ENCODE results near the gene CD300LB. TPM values are rescaled to one million over a fixed set of nuclear protein-coding genes. Genes with fewer than 3 reads are reported as not detected.

Gene CD300LB
- total RNA-seq, 1 experiment from 2014 or later, result not detected

- DNase-seq (ENCODE audit: low read depth), result no peak
- in situ Hi-C loops (cut with HindIII; ENCODE audit: low pct_unique_long_range_greater_than_20kb, low sequenced_read_pairs), result no loop called here
Observed at GRCh38 chr17:74554909-74555308, 23.6 kb upstream of the CD300LB start.

- in situ Hi-C loops (cut with HindIII; ENCODE audit: low pct_unique_long_range_greater_than_20kb, low sequenced_read_pairs), result no loop called here
- no peak for DNase-seq (ENCODE audit: low read depth)
Observed at GRCh38 chr17:74552037-74552436, 20.8 kb upstream of the CD300LB start.

DNA sequence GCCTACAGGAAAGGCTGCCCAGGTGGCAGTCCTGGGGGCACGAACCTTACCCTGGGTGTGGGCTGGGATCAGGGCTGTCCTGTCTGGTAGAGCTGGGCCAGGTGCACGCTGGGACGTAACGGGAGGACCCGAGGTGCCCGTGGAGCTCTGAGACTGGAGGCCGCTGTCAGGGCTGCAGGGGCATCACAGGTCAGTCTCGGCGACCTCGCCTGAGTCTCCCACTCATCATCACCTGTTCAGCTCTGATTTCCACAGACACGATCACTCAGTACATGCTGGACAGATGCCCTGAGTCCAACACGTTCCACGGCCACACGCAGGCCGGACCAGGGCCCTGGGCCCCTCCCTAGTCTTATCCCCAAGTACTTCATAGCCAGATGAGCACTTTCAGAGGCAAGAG lies 19.3 kb upstream of the CD300LB start:
- in situ Hi-C loops (cut with HindIII; ENCODE audit: low pct_unique_long_range_greater_than_20kb, low sequenced_read_pairs), result no loop called here
- no peak for DNase-seq (ENCODE audit: low read depth)

DNA sequence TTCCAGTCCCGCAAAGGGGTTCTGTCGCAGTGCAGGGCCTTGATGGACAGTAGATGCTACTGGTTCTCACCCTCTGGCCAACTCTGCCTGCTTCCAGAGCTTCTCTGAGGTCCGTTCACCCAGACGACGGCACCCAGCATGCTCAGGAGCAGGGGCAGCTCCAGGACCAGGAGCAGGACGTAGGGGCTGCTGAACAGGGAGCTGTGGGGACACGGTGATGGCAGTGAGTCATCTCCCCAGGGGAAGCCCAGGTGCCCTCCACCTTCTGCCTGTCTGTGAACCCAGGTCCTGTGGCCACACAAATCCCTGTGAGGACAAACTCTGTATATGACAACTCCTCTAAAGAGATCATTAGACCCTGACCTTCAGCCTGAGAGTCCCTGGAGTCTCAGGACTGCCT lies 18.1 kb upstream of the CD300LB start:
- DNase-seq (ENCODE audit: low read depth), result no peak
- in situ Hi-C loops (cut with HindIII; ENCODE audit: low pct_unique_long_range_greater_than_20kb, low sequenced_read_pairs), result no loop called here

DNA sequence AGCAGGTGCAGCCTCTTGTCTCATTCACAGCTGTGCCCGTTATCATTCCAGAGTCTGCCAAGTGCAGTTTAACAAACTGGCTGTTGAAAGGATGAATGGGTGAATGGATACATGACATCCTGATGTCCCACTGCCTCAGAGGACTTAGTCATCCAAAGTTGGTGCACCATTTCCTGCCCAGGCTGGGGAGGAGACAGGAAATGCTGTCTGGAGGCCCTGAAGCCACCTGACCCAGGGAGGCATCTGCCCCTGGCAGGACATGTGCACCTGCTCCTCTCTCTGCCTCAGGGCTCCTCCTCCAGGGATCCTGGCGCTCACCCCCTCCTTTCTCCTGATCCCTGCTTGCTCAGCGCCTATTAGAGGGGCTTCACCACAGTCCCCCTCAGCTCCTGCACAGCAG lies 16.5 kb upstream of the CD300LB start:
- no peak for DNase-seq (ENCODE audit: low read depth)
- in situ Hi-C loops (cut with HindIII; ENCODE audit: low pct_unique_long_range_greater_than_20kb, low sequenced_read_pairs), result no loop called here

DNA sequence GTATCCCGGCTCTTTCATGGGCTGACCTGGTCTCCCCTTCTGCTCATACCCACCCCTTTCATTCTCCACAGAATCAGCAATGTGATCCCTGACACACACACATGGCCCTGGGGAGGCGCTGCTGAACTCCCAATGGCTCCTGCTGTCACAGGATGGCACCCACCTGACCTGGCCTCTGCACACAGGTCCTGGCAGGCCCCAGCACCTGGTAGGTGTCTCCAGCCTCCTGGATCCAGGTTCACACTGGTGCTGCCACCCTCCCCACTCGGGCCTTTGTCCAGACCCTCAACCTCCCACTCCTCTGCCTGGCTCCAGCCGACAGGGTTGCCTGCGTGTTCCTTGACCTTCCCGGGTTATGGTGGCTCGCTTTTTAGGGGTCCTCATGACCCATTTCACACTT lies 16.0 kb upstream of the CD300LB start:
- in situ Hi-C loops (cut with HindIII; ENCODE audit: low pct_unique_long_range_greater_than_20kb, low sequenced_read_pairs), result no loop called here

GRCh38 chr17:74546586-74546985 lies 15.3 kb upstream of the CD300LB start:
- in situ Hi-C loops (cut with HindIII; ENCODE audit: low pct_unique_long_range_greater_than_20kb, low sequenced_read_pairs), result no loop called here
- no peak for DNase-seq (ENCODE audit: low read depth)

More for the DNA sequence above, 16.0 kb upstream of the CD300LB start:
- DNase-seq (ENCODE audit: low read depth), result no peak

GRCh38 chr17:74545843-74546230 lies 14.6 kb upstream of the CD300LB start, which contains the start of gene CD300C:
Gene CD300C, minus strand, starts transcription at chr17:74546115. Its CDS starts 333 bp downstream, at chr17:74545782.
- in situ Hi-C loops (cut with HindIII; ENCODE audit: low pct_unique_long_range_greater_than_20kb, low sequenced_read_pairs), result no loop called here
- no peak for DNase-seq (ENCODE audit: low read depth)

DNA sequence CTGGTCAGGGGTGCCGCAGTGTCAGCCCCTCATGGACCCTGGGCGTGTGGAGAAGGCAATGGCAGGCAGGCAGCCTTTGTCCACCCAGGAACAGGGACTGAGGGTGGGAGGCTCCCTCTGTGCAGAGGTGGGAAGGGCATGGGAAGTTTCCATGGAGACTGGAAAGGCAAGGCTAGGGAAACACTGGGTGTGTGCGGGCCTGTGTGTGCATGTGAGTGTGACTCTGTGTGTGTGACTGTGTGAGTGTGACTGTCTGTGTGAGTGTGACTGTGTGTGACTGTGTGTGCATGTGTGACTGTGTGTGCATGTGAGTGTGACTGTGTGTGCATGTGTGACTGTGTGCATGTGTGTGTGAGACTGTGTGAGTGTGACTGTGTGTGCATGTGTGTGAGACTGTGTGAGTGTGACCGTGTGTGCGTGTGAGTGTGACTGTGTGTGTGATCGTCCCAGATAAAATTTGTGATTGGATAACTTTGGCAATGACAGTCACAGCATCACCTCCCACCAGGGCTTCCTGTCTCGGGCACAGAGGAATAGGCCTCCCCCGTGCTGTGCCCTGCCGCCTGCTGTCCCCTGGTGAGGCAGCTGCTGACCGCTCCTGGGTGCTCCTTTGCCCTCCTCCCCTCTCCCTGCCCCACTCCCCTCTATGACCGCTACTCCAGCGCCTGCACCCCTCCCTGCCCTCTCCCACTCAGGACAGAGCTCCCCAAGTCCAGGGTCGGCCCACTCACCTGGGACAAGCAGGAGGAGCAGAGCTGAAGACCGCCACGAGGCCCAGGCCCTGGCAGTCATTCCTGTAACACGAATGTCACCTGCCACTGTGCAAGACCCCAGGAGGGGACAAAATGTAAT lies 13.9 kb upstream of the CD300LB start:
- DNase-seq (ENCODE audit: low read depth), result no peak
- in situ Hi-C loops (cut with HindIII; ENCODE audit: low pct_unique_long_range_greater_than_20kb, low sequenced_read_pairs), result no loop called here

DNA sequence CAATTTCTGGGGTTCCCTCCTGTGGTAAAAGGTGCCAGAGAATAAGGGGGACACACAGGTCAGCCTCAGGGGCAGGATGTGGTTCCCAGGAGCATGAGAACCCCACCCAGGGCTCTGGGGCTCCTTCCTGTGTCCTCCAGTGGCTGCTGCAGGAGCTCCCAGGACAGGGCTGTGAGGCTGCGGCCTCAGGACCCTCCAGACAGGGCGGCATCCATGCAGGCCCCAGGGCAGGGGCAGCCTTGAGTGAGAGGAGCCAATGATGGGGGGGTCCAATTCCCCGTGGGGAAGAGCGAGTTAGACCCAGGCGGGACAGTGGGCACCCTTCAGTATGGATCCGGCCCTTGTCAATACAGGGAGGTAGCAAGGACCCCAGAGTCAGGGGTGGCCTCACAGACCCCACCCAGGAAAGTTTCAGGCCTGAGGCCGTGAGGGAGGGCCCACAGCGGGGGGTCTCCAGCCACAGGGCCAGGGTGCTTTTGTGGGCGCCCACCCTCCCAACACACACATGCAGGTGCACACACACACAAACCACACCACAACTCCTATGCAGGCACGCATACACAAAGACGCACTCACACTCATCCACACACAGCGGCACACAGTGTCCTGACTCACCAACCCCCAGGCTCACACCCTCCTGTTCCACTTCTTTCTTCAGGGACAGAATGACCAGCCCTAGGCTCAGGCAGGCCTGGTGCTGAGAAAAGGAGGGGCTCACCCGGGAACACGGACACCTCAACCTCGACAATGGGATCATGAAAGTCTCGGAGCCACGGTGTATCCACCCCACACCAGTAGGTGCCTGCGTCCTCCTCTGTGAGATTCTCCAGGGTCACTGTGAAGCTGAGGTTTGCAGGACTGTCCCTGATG lies 12.9 kb upstream of the CD300LB start:
- in situ Hi-C loops (cut with HindIII; ENCODE audit: low pct_unique_long_range_greater_than_20kb, low sequenced_read_pairs), result no loop called here
- no peak for DNase-seq (ENCODE audit: low read depth)

- DNase-seq (ENCODE audit: low read depth), result no peak
- in situ Hi-C loops (cut with HindIII; ENCODE audit: low pct_unique_long_range_greater_than_20kb, low sequenced_read_pairs), result no loop called here
Observed at GRCh38 chr17:74543406-74543805, 12.1 kb upstream of the CD300LB start.

- in situ Hi-C loops (cut with HindIII; ENCODE audit: low pct_unique_long_range_greater_than_20kb, low sequenced_read_pairs), result no loop called here
- no peak for DNase-seq (ENCODE audit: low read depth)
Observed at GRCh38 chr17:74542727-74543383, 11.6 kb upstream of the CD300LB start.

DNA sequence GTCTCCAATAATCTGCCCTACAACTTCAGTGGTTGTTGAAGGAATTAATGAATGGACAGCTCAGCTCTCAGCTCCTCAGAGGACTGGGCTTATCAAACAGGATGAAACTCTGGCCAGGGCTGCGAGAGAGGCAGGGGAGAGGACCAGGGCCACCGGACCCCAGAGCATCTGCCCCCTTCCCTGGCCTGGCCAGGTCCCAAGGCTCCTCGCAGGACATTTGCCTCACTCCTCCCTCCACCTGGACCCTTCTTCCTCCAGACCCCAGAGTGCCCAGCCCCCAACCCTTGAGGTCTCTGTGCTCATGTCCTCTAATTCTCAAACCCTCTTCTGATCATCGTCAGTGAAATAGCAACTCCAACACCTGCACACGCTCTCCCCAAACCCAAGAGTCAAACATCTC lies 10.9 kb upstream of the CD300LB start:
- no peak for DNase-seq (ENCODE audit: low read depth)
- in situ Hi-C loops (cut with HindIII; ENCODE audit: low pct_unique_long_range_greater_than_20kb, low sequenced_read_pairs), result no loop called here

DNA sequence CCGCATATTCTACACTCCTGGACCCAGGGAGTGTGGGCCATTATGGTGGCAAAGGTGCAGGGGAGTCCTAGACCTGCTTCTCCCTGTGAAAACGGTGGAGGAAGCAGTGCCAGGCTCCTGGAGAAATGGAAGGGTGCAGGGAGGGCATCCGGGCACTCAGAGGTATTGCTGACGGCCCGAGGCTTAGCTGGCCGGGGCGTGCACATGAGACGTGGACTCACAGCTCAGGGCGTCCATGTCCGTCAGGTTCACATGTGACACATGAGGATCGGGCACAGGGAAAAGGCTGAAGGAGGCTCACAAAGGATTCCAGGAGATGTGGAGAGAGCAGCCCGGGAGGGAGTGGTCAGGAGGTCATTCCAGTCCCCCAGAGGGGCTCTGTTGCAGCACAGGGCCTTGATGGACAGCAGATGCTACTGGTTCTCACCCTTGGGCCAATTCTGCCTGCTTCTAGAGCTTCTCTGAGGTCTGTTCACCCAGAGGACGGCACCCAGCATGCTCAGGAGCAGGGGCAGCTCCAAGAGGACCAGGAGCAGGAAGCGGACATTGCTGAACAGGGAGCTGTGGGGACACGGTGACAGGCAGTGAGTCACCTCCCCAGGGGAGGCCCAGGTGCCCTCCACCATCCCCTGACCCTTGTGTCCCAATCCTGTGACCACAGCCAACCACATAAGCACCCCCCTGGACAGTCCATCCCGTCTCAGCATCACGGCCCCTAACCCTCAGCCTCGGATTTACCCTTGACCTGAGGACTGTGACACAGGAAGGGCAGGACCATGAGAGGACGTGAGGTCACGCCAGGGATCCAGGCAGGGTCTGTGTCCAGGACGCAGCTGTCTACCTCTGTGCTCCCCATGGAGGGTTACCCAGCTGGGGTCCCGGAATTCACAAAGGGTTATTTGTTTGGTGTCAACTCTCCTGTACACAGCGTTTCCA lies 10.2 kb upstream of the CD300LB start:
- no peak for DNase-seq (ENCODE audit: low read depth)
- in situ Hi-C loops (cut with HindIII; ENCODE audit: low pct_unique_long_range_greater_than_20kb, low sequenced_read_pairs), result no loop called here

DNA sequence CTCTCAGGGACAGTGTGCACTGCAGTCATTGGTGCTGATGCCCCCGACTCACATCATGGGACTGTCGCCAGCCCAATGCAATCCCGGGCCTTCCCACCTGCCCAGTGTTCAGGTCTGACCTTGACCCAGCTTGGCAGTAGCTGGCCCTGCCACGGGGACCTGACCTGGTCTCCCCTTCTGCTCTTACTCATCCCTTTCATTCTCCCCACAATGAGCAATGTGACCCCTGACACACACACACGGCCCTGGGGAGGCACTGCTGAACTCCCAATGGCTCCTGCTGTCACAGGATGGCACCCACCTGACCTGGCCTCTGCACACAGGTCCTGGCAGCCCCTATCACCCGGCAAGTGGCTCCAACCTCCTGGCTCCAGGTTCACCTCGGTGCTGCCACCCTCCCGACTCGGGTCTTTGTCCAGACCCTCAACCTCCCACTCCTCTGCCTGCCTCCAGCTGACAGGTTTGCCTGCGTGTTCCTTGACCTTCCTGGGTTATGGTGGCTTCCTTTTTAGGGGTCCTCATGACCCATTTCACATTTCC lies 8.1 kb upstream of the CD300LB start:
- in situ Hi-C loops (cut with HindIII; ENCODE audit: low pct_unique_long_range_greater_than_20kb, low sequenced_read_pairs), result no loop called here
- no peak for DNase-seq (ENCODE audit: low read depth)

DNA sequence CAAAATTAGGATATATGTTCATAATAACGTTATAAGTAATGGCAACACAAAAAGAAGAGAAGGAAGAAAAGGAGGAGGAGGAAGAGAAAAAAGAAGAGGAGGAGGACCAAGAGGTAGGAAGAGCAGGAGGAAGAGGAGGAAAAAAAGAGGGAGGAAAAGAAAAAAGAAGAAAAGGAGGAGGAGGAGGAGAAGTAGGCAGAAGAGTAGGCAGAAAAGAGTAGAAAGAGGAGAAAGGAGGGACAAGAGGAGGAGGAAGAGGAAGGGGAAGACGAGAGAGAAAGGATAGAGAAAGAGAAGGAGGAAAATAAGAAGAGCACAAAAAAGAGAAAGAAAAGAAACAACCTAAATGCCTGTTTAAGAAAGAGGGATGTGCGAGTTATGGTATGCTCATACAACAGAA lies 5.6 kb upstream of the CD300LB start:
- DNase-seq (ENCODE audit: low read depth), result no peak
- in situ Hi-C loops (cut with HindIII; ENCODE audit: low pct_unique_long_range_greater_than_20kb, low sequenced_read_pairs), result no loop called here

DNA sequence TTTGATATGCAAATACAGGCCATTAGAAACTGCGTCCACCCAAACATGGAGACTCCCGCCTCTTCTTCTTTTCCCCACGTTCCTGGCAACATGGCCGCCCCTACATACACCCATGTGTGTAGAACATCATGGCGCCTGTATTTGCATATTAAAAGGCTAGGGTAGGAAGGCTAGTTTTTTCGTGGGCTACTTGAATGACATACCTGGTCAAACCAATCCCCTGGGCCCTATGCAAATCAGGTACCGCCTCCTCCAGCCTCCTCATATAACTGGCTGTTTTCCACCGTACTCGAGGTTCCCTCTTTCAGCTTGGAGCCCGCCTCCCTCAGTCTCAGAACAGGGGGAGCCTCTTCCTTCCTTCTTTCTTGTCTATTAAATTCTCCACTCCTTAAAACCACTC lies 840 bp upstream of the CD300LB start:
- DNase-seq (ENCODE audit: low read depth), result peak; percentile 75
- in situ Hi-C loops (cut with HindIII; ENCODE audit: low pct_unique_long_range_greater_than_20kb, low sequenced_read_pairs), result no loop called here

DNA sequence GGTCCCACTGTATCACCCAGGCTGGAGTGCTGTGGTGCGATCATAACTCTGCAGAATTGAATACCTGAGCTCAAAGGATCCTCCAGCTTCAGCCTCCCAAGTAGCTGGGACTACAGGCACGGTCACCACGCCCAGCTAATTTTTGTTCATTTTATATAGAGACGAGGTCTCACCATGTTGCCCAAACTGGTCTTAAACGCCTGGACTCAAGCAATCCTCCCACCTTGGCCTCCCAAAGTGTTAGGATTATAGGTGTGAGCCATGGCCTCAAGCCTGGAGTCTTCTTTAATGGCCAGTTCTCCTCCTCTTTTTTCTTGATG lies 484 bp downstream of the CD300LB start:
- no peak for DNase-seq (ENCODE audit: low read depth)
- in situ Hi-C loops (cut with HindIII; ENCODE audit: low pct_unique_long_range_greater_than_20kb, low sequenced_read_pairs), result no loop called here

Data from Caki2 (cell line).